G401 (cell line): Measurements from ENCODE around the gene NIT2. TPM values are rescaled to one million over a fixed set of nuclear protein-coding genes. Genes with fewer than 3 reads are reported as not detected.
A peak's percentile ranks its signal among the peaks of the same experiment; 100 is the strongest.

Source experiments
- DNase-seq: peaks from one replicate; pipeline ENCODE4 v3.0.0-alpha.2; 2015; ENCODE audit warnings: low spot score
- in situ Hi-C: cut with HindIII; loops from 2 replicates; pipeline ENCODE4 v1.10.0; 2016; ENCODE audit warnings: low sequenced_read_pairs, mixed read lengths
- total RNA-seq: library from RNA; depleted of rRNA; stranded (reverse); fragments of >200 nt; shearing (Covaris generic); gene quantifications from 2 replicates; pipeline ENCODE4 v1.2.3, GENCODE V29; 2014

NIT2 gene
- total RNA-seq, 1 experiment from 2014 or later = 41.1 TPM

GRCh38 chr3:100384733-100385525, 50.4 kb downstream of the NIT2 start:
- in situ Hi-C loops = no loop called here
- no peak for DNase-seq

GRCh38 chr3:100386437-100387074, 52.0 kb downstream of the NIT2 start:
- in situ Hi-C loops = no loop called here
- DNase-seq = no peak

DNA sequence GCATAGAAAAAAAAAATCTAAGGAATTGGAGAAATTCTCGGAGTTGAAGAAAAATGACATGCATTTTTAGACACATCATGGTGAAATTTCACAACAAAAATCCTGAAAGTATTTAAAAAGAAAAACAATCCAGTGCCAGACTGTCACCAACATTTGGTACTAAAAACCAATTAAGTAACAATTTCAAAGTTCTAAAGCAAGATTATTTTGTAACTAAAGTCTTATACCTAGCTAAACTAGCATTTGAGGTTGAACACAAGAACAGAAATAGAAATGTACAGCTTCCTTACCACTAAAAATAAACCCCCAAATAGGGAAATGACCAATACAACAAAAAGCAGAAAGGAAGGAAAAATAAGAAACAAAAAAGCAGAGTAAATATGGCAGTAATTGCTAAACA, 54.5 kb downstream of the NIT2 start:
- no peak for DNase-seq
- in situ Hi-C loops = no loop called here

GRCh38 chr3:100395679-100396431, 61.3 kb downstream of the NIT2 start:
- DNase-seq = no peak
- in situ Hi-C loops = no loop called here

- in situ Hi-C loops = no loop called here
- DNase-seq = no peak
Observed at GRCh38 chr3:100396967-100397366, 62.4 kb downstream of the NIT2 start.

DNA sequence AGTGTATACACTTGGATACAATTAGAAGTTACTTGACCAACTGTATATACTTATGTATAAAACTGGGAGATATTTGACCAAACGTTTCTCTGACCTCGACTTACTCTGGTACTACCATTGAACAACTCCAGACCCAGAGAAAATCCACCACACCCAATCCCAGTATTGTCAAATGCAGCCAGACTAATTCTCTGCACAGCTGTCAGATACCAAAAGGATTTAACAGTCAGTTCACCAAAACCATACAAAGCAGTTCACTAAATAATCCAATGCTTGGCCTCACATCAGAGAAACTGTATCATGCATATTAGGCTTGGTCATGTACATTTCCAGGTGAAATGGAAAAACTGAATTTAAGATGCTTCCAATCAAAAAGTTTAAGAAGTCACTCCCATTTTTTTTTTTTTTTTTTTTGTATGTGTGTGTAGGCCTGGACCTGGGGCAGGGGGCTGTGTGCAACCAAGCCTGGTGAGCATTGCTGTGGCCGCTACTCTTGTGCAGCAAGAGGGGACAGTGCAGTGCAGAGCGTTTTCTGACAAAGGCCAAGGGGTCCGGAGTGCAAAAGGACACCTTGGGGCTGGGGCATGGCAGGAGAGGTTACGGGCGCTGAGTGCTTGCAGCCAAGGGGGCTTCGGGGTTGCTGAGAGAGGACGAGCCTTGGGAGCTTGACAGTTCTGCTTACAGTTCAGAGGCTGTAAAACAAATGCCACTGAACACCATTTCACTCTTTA, 64.9 kb downstream of the NIT2 start:
- DNase-seq = no peak
- in situ Hi-C loops = no loop called here

- in situ Hi-C loops = no loop called here
- peak; percentile 14 for DNase-seq
Observed at GRCh38 chr3:100400419-100400779, 65.8 kb downstream of the NIT2 start.

DNA sequence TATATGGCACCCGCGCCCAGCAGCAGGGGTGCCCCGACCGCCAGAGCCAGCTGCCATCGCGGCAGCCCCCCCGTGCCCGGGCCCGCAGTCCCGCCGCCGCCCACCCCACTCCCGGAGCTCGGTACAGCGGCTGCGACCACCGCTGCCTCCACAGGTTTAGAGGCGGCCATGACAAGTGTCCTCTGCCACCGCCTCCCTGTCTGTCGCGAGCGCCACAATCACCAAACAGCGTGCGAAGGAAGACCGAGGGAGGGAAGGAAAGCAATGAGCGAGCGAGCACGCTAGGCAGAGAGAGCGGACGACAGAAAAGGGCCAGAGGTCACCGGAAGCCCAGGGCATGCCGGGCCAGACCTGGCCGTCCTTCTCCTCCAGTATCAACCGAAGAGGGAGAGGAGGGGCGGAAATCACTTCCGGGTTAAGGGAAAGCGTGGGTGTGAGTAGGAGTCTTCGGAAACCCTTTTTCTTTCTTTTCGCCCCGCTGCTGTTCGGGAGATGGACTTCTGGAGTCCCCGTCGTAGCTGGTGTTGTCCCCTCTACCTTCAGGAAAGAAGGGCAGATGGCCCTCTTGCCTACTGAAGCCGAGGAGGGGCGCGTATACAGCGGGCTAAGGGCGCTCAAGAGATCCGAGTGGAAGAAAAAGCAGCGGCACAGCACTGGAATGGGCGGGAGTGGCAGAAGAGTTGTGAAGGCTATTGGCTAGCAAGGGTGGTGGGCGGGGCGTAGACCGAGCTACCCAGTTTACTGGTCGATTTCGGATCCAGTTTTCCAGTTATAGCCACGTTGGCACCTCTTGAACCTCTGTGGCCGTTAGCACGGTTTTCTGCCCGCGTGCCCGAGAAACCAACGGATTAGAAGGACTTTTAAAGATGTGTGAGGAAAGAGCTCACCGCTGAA, 66.5 kb downstream of the NIT2 start, which contains the start of the genes LNP1 and TOMM70:
Gene LNP1, plus strand, starts transcription at position 760 of the 894 bp plus-strand sequence. CDS start 28,191 bp downstream, outside the sequence.
Gene TOMM70, minus strand, starts transcription at position 310 of the 894 bp plus-strand sequence. Its CDS starts 140 bp downstream, at position 170.
- in situ Hi-C loops = no loop called here
- DNase-seq = peak; percentile 99

DNA sequence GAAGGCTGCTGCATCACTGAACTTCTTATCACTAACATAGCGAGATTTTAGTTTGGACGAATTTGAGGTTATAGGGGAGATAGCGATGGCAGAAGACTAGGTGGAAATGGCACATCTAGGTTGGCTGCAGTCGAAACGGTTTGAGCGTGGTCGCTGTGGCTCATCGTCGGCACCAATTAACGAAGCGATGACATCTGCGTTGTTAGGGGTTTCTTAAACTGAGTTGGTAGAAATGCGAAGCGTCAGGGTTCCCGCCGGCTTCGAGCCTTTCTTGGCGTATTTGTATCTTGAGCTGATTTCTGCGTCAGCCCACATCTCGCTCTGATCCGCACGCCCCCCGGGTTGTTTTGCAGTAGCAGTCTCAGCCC, 67.1 kb downstream of the NIT2 start:
- peak; percentile 65 for DNase-seq
- in situ Hi-C loops = no loop called here

- DNase-seq = peak; percentile 53
- in situ Hi-C loops = no loop called here
Observed at GRCh38 chr3:100402256-100402655, 67.7 kb downstream of the NIT2 start.

DNA sequence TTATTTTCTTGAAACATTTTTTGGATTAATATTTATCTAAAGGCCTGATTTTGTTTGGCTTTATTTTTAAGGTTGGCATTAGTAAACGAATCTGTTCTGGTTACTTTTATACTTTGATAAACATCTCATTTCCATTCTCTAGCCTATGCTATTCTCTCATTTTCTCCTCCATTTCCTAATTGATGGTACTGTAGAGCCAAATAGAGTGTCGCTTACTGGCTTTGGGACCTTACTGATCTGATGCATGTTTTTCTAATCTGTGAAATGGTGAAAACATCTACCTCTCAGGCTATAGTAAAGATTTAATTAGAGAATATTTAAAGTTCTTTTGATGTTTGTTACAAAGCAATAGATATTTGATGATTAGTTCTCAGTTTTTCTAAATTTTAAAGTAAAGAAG, 68.3 kb downstream of the NIT2 start:
- in situ Hi-C loops = no loop called here

GRCh38 chr3:100403362-100404249, 69.0 kb downstream of the NIT2 start:
- peak; percentile 18 for DNase-seq
- in situ Hi-C loops = no loop called here

More for the DNA sequence above, 68.3 kb downstream of the NIT2 start:
- DNase-seq = peak; percentile 18

DNA sequence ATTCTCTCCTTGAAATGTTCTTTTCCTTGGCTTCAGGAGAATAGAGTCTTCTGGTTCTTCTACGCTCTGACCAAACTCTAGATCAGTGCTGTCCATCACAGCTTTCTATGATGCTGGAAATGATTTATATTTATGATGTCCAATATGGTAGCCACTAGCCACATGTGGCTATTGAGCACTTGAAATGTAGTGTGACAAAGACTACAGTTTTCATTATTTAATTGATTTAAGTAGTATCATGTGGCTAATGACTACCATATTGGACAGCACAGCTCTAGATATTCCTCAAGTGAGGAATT, 69.6 kb downstream of the NIT2 start:
- in situ Hi-C loops = no loop called here
- DNase-seq = no peak

DNA sequence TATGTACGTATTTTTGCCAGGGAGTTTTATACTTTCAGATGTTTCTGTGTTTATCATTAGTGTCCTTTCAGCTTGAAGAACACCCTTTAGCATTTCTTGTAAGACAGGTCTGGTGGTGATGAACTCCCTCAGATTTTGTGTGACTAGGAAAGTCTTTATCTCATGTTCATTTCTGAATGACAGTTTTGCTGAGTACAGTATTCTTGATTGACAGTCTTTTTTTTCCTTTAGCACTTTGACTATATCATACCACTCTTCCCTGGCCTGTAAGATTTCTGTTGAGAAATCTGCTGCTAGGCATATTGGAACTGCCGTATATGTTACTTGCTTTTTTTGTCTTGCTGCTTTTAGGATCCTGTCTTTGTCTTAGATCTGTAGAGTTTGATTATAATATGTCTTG, 72.6 kb downstream of the NIT2 start:
- in situ Hi-C loops = no loop called here
- DNase-seq = no peak

DNA sequence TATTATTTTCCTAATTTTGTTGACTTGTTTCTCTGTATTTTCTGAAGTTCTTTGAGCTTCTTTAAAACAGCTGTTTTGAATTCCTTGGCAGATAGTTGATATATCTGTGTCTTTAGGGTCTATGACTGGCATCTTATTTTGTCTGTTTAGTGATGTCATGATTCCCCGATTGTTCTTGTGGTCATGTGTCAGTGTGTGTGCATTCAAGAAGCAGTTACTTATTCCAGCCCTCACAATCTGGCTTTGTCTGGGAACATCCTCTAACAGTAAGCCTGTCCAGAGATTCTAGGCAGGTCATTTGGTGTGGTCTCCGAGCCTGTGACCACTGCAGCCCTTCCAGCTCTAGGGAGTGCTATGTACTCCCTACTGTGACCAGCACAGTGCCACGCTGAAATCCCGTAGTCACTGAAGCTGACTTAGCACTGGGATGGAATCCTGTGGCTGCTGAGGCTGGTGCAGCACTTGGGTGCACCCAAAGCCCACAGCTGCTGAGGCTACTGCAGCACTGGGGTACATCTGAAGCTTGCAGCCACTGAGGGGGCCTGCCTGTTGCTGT, 73.5 kb downstream of the NIT2 start:
- no peak for DNase-seq
- in situ Hi-C loops = no loop called here
